ENCODE results near the gene HOXB5.

HOXB5 gene

DNA sequence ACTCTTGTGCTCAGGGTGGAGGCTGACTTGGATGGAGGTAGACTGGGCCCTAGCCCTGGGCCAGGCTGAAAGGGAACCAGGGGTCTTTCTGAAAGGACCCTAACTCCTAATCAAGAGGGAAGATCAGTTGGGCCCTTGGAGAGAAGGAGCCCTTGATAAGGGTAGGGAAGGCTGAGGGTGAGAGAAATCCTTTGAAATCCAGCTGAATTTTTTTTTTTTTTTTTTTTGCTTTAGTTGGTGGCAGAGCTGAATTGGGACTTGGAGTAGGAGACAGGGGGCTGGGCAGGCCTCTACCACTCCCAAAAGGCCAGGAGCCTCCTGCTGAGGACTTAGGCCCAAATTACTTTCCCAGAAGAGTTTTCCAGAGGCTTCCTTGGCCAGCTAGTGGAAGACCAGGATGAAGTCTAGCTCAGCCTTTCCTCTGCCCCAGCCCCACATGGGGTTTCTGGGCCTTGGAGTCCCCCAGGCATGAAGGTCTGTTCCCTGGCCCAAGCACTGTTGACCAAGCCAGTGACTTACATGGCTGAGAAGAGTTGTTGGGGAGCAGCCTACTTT, 2.9 kb downstream of the HOXB5 start:
- Histone ChIP-seq H2AFZ (ENCODE audit: low read depth, low read length) (peak overlapping the region; percentile 82; the same call in 1 of the 2 replicates), H3K4me1 (ENCODE audit: low read length) (peaks cover 32% of the 10 kb centered on the region), H3K4me3 (ENCODE audit: low read length) (peak overlapping the region; percentile 68; the same call in 1 of the 2 replicates), H3K27me3 (ENCODE audit: low read depth, low read length) (peaks cover 49% of the 10 kb centered on the region), H3K27ac (ENCODE audit: low read length) (no peak overlapping the region), H3K9me3 (ENCODE audit: insufficient read depth, low read length) (no peaks in the 10 kb centered on the region), H3K4me2 (ENCODE audit: low read length) (peak overlapping the region; percentile 76), H3K36me3 (replicated peaks; ENCODE audit: low read depth, low read length) (no peaks in the 10 kb centered on the region), H3K9ac (ENCODE audit: low read length) (no peak overlapping the region), H3K79me2 (ENCODE audit: low read length) (no peaks in the 10 kb centered on the region), H4K20me1 (ENCODE audit: insufficient read depth, low read length) (no peaks in the 10 kb centered on the region)
- TF ChIP-seq EZH2phosphoT487 (IDR thresholded peaks at IDR 0.05; ENCODE audit: low read depth) (no peak), CTCF (IDR thresholded peaks at IDR 0.05; ENCODE audit: low read depth, low read length) (no peak)

GRCh38 chr17:48589831-48590606, 3.6 kb downstream of the HOXB5 start, which contains the start of gene HOXB3:
Gene HOXB3, minus strand, starts transcription at chr17:48590241. Its CDS starts 37,767 bp downstream, at chr17:48552474.
- Histone ChIP-seq H3K27ac (ENCODE audit: low read length) (no peak within 1 kb of the TSS), H3K9me3 (ENCODE audit: insufficient read depth, low read length) (no peaks in the 10 kb centered on the region), H3K4me1 (ENCODE audit: low read length) (peaks cover 32% of the 10 kb centered on the region), H3K36me3 (replicated peaks; ENCODE audit: low read depth, low read length) (no peaks in the 10 kb centered on the region), H3K27me3 (ENCODE audit: low read depth, low read length) (peaks cover 49% of the 10 kb centered on the region), H3K79me2 (ENCODE audit: low read length) (no peaks in the 10 kb centered on the region), H2AFZ (ENCODE audit: low read depth, low read length) (peak within 1 kb of the TSS; percentile 82; the same call in 1 of the 2 replicates), H3K9ac (ENCODE audit: low read length) (peak within 1 kb of the TSS; percentile 41), H3K4me2 (ENCODE audit: low read length) (peak within 1 kb of the TSS; percentile 76), H3K4me3 (ENCODE audit: low read length) (peak within 1 kb of the TSS; percentile 68), H4K20me1 (ENCODE audit: insufficient read depth, low read length) (no peaks in the 10 kb centered on the region)
- TF ChIP-seq EZH2phosphoT487 (IDR thresholded peaks at IDR 0.05; ENCODE audit: low read depth), result no peak
- no peak for TF ChIP-seq CTCF (IDR thresholded peaks at IDR 0.05; ENCODE audit: low read depth, low read length)

GRCh38 chr17:48589060-48589830, 4.3 kb downstream of the HOXB5 start:
- H3K79me2 ChIP-seq (ENCODE audit: low read length), result no peaks in the 10 kb centered on the region
- peak overlapping the region; percentile 68 for H3K4me3 ChIP-seq (ENCODE audit: low read length)
- H3K36me3 ChIP-seq (replicated peaks; ENCODE audit: low read depth, low read length), result no peaks in the 10 kb centered on the region
- no peaks in the 10 kb centered on the region for H4K20me1 ChIP-seq (ENCODE audit: insufficient read depth, low read length)
- no peaks in the 10 kb centered on the region for H3K9me3 ChIP-seq (ENCODE audit: insufficient read depth, low read length)
- peak overlapping the region; percentile 41 for H3K9ac ChIP-seq (ENCODE audit: low read length)
- peak overlapping the region; percentile 82; the same call in 1 of the 2 replicates for H2AFZ ChIP-seq (ENCODE audit: low read depth, low read length)
- H3K27me3 ChIP-seq (ENCODE audit: low read depth, low read length), result peaks cover 49% of the 10 kb centered on the region
- peak overlapping the region; percentile 76 for H3K4me2 ChIP-seq (ENCODE audit: low read length)
- peaks cover 36% of the 10 kb centered on the region for H3K4me1 ChIP-seq (ENCODE audit: low read length)
- no peak overlapping the region for H3K27ac ChIP-seq (ENCODE audit: low read length)
- TF ChIP-seq EZH2phosphoT487 (IDR thresholded peaks at IDR 0.05; ENCODE audit: low read depth) (no peak), CTCF (IDR thresholded peaks at IDR 0.05; ENCODE audit: low read depth, low read length) (no peak)

DNA sequence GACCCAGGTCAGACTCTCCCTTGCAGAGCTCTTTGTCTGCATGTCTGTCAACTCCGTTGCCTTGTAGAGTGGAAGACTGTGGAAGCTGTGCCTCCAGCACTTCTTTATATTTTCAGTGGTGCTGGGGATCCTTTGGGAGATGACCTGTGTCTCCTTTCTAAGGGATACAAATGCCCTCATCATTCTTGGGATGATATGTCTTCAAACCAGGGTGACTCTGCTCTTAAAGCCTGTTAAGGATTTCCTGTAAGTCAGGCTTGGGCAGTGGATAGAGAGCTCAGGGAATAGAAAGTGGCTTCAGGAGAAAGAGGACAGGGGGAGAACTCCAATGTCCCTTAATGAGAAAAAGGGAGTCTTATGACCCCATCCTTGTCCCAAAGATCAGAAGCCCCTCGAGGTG, 5.1 kb downstream of the HOXB5 start:
- H3K9me3 ChIP-seq (ENCODE audit: insufficient read depth, low read length), result no peaks in the 10 kb centered on the region
- H3K36me3 ChIP-seq (replicated peaks; ENCODE audit: low read depth, low read length), result no peaks in the 10 kb centered on the region
- no peaks in the 10 kb centered on the region for H3K79me2 ChIP-seq (ENCODE audit: low read length)
- peaks cover 49% of the 10 kb centered on the region for H3K27me3 ChIP-seq (ENCODE audit: low read depth, low read length)
- no peak overlapping the region for H3K27ac ChIP-seq (ENCODE audit: low read length)
- peaks cover 40% of the 10 kb centered on the region for H3K4me1 ChIP-seq (ENCODE audit: low read length)
- H3K4me2 ChIP-seq (ENCODE audit: low read length), result no peak overlapping the region
- H3K9ac ChIP-seq (ENCODE audit: low read length), result no peak overlapping the region
- H3K4me3 ChIP-seq (ENCODE audit: low read length), result no peak overlapping the region
- H2AFZ ChIP-seq (ENCODE audit: low read depth, low read length), result no peak overlapping the region
- no peaks in the 10 kb centered on the region for H4K20me1 ChIP-seq (ENCODE audit: insufficient read depth, low read length)
- no peak for TF ChIP-seq EZH2phosphoT487 (IDR thresholded peaks at IDR 0.05; ENCODE audit: low read depth)
- TF ChIP-seq CTCF (IDR thresholded peaks at IDR 0.05; ENCODE audit: low read depth, low read length), result no peak
